Stimulated activated CD4-positive, alpha-beta T cell treated with anti-CD3 and anti-CD28 coated beads, Interleukin-15, amount 100 ng/mL, for 1 hour (primary cell): ENCODE measurements around the gene MMEL1.
A peak's percentile ranks its signal among the peaks of the same experiment; 100 is the strongest.
"Not testable (repeated sequence)": the region's sequence is repeated elsewhere in the genome, so short reads cannot be mapped to it uniquely, and the experiment has no call there.

Experiments
- DNase-seq, 2 donors: peaks; one replicate each; pipeline ENCODE4 v3.0.0-alpha.2; 2020; ENCODE audit warnings: low read depth in 1 of 2, low spot score in 1 of 2

The MMEL1 gene

GRCh38 chr1:2591581-2592261 lies 41.1 kb downstream of the MMEL1 start:
- no peak for DNase-seq

DNA sequence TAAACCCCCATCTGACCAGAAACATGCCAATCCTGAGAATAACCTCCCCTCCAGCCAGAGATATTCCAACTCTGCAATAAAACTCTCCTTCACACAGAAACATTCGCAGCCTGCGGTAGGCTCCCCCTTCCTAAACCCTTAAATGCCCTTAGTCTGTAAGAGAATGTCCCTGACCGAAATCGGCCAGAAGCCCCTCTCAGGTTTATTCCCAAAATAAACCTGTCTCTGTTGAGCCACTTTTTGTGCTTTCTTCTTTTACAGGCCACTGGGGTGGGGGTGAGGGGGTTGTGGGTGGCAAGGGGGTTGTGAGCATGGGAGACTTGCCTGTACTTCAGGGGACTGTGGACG lies 41.6 kb downstream of the MMEL1 start:
- no peak for DNase-seq

DNA sequence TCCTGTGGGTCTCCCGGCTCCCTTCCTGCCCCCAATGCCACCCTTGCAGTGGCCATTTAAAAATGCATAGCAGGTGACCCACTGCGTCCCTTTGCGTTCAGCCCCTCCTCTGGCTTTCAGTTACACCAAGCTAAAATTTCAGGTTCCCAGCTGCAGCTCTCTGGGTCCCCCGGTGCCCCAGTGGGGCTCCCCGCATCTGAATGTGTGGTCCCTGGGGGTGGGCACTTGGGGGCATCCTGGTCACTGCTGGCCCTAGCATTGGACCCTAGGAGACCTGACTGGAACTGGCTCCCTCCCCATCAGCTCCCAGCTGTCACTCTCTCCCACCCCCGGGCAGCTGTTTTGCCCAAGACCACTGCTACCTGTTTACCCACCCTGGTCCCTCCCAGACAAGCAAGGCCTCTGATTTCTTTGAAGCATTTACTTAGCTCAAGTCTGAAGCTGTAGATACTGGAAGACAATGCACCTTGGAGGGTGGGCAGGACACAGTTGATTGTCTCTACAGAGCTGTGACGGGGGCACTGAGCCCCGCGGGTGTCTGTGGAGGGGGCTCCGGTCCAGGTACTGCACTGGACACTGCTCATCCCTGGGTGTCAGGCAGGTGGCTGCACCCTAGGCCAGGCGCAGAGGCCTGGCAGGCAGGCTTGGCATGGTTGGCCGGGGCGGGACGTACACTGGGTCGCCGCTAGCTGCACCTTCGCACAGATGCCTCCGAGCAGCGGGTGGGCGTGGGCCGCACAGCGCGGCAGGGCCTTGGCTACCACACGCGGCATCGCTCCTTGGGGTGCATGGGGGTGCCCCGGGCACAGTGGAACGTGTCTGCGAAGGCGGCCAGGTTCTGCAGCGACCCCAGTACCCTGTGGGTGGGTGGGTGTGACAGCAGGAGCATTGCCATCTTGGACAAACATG lies 42.3 kb downstream of the MMEL1 start:
- DNase-seq = no peak

DNA sequence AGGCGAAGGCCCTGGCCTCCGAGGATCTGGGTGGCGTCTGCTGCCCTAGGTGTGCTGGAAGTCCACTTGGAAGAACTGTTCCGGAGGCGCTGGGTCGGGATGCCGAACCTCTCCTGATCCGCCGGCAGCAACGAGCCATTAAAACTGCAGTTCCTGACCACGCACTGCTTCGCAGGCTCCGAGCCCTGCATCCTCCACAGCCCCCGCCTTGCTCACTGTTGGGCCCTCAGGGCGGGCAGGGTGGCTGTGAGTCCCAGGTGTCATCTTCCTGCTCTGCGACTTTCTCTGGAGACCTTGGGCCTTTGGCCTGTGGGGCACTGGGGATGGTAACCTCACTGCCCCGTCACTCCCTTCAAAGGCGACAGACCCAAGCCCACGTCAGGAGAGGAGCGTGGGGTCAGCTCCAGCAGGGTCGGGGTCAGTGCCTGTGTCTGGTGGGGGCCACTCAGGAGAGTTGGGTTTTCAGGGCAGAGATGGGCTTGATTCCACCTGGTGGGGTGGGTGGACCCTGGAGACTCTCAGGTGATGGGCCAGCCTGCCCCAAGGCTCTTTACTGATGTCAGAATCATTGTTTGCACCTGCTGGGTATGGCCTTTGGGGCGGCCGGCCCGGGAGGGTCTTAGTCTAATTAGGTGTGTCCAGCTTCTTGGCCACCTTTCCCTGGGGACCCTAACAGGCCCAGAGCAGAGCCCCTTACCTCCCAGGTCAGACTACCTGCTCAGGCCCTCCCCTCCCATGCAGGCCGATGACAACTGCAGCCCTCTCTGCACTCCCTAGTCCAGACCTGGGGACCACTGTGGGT lies 43.2 kb downstream of the MMEL1 start:
- DNase-seq = no peak

DNA sequence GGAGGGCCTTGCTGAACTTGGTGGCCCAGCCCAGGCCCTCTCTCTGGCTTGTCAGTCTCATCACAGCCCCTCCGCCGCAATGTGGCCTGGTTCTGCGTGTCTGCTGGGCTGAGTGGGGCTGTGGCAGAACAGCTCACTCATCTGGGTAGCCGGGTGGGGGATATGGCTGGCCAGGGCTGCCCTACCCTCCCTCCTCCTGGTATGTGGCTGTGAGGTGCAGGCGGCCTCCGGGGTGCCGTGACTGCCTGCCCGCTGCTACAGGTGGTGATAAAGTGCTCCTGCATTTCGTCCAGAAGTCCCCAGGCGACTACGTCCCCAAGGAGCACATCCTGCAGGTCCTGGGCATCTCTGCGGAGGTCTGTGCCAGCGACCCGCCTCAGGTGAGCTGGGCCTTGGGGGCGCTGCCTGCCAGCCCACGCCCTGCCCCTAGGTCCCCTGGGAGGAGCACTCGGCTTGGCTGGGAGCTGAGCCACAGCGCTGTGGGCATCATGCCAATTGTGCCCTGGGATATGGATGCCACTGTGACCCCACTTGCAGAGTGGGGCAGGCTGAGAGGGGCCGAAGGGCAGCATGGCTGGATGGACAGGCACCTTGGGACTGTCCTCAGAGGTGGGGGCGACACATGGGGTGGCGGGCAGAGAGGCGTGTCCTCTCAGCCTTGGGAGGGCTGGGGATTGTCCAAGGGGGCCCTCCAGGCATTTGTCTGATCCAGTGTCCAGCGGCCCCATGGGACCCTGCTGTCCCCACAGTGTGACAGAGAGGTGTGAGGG lies 44.0 kb downstream of the MMEL1 start:
- DNase-seq = no peak

DNA sequence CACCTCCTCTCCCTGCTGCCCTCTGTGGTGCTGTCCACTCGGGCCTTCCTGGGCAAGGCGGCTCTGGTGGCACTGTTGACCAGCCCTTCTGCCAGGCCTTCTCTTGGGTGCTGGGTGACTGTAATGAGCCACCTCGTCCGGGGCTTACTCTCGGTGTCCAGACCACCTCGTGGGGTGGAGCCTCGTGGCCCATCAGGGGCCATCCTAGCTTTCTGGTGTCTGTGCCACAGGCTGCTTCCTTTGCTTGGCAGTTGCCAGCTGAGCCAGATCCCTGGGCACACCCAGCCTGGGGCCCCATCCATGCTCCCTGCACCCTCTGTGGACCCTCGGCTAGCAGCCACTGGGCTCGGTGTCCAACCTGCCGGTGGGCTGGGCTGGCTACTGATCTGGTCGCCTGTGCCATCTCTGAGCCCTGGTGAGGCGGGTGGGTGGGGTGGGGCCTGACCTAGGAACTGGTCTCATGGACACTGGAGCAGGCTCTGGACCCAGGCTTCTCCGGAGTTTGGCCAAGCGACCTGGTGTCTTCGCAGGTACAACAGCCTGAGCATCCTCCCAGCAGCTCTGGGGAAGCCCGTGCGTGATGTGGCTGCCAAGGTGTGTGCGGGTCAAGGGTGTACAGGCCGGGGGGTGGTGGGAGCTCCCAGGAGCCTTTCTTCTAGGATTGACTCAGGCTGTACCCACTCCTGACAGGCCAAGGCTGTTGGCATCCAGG lies 44.8 kb downstream of the MMEL1 start:
- DNase-seq = no peak

- no peak for DNase-seq
These were observed 45.6 kb downstream of the MMEL1 start for GRCh38 chr1:2587071-2587859.

- DNase-seq = peak; percentile 97 to 98
These were observed 46.4 kb downstream of the MMEL1 start, which contains the start of gene PRXL2B for GRCh38 chr1:2586154-2587070. Gene PRXL2B (plus strand): TSS chr1:2586777. CDS start chr1:2586886, 109 bp downstream.

GRCh38 chr1:2585318-2586092 lies 47.3 kb downstream of the MMEL1 start:
- peak; percentile 40 to 47 for DNase-seq

DNA sequence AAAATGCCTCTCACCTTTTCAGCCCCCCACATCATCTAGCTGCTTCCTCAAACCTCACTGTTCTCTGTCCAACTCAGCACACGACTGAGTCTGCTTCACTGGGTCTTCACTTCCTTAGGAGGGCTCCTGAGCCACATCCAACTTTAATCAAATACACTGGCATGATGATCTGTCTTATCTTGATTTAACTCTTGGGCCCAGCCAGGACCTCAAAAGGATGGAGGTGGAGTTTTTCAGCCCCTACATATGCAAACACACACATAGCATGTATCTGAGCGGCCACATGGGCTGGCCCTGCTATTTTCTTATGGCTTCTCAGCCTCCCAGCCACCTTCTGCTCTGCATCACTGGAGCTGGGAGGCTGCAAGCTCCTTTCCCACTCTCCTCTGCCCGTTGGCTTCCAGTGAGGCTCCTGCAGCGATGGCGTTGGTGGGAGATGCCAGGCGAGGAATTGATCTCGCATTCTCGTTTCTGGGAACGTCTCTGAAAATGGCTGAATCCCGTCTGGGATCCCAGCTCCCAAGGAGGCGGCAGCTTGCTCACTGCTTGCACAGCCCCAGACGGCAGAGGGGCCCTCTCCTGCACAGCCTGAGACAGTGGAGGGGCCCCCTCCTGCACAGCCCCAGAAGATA lies 48.0 kb downstream of the MMEL1 start:
- DNase-seq = no peak

DNA sequence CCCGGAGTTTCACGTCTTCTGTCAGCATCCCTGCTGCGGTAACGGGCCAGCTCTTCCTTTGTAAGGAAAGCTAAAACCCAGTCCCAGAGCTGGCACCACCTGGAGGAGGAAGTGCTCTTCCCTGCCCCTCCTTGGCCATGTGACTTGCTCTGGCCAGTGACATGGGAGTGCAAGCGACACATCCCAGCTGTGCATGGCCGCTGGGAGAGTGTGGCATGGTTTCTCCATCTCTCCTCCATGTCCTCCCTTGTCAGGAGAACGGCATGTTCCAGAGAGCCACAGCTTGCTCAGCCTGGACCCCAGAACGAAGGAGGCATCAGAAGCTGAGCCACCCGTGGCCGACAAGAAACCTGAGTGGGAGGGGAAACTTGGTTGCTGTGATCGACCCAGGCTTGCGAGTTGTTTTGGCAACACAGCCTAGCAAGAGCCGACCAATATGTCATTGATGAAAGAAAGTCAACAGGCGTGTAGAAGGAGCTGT lies 48.9 kb downstream of the MMEL1 start:
- DNase-seq = no peak

- DNase-seq = no peak
These were observed 49.5 kb downstream of the MMEL1 start for GRCh38 chr1:2583331-2583791.

GRCh38 chr1:2582391-2582790 lies 50.4 kb downstream of the MMEL1 start:
- no peak for DNase-seq

GRCh38 chr1:2580691-2581090 lies 52.1 kb downstream of the MMEL1 start:
- no peak for DNase-seq

DNA sequence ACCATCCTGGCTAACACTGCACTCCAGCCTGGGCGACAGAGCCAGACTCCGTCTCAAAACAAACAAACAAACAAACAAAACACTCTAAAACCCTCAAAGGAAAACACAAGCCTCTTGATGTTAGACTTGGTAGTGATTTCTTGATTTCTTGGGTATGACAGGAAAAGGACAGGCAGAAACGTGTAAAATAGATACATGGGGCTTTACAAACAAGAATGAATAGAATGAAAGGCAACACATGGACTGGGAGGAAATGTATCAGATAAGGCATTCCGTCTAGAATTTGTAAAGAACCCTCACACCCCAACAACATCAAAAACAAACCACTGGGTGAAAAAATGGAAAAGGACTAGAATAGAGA lies 54.1 kb downstream of the MMEL1 start:
- no peak for DNase-seq

DNA sequence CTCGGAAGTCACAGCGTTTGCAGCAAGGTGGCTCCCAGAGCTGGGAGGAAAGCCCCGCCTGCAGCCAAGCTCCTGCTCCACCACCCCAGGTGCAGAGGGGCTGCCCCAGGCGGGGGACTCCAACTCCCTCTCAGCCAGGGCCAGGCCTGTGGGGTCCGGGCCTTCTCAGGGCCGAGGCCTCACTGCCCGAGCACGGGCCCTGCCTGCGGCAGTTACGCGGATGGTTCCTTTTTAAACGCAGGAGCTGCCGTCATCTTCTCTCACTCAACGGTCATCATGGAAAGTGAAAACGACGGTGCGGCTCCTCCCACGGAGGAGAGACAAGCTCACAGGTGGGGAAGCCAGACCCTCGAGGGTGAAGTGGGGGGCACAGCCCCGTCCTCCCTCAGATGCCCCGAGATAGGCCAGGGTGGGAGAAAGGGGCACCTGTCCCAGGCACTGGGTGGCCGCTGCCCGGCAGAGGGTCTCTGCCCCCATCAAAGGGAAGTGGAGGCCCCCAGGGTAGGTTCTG lies 55.2 kb downstream of the MMEL1 start:
- not testable (repeated sequence) for DNase-seq
